Measurements from ENCODE around the gene SEMA5B.
A peak's percentile ranks its signal among the peaks of the same experiment; 100 is the strongest.

SEMA5B gene

GRCh38 chr3:123031051-123031450 is 3.5 kb upstream of the SEMA5B start:
- Histone ChIP-seq H3K4me3 (ENCODE audit: low read depth, low read length) (no peak overlapping the region), H3K36me3 (no peaks in the 10 kb centered on the region), H3K27ac (peak overlapping the region; percentile 12), H3K9me3 (ENCODE audit: severe bottlenecking) (no peaks in the 10 kb centered on the region), H3K27me3 (ENCODE audit: insufficient read depth, low read depth, severe bottlenecking) (no peaks in the 10 kb centered on the region)
- no peak for TF ChIP-seq CTCF (IDR thresholded peaks at IDR 0.05; ENCODE audit: low read depth, low read length)
- no peak for DNase-seq

GRCh38 chr3:123028233-123028828 is 768 bp upstream of the SEMA5B start:
- Histone ChIP-seq H3K36me3 (no peaks in the 10 kb centered on the region), H3K9me3 (ENCODE audit: severe bottlenecking) (no peaks in the 10 kb centered on the region), H3K4me3 (ENCODE audit: low read depth, low read length) (peak overlapping the region; percentile 73), H3K27ac (peak overlapping the region; percentile 71), H3K27me3 (ENCODE audit: insufficient read depth, low read depth, severe bottlenecking) (no peaks in the 10 kb centered on the region)
- DNase-seq = peak; percentile 59
- peak; percentile 40; the same call in 1 of the 2 replicates for TF ChIP-seq CTCF (IDR thresholded peaks at IDR 0.05; ENCODE audit: low read depth, low read length)

- TF ChIP-seq CTCF (IDR thresholded peaks at IDR 0.05; ENCODE audit: low read depth, low read length) = no peak
- DNase-seq = no peak
- Histone ChIP-seq H3K4me3 (ENCODE audit: low read depth, low read length) (no peak overlapping the region), H3K27me3 (ENCODE audit: insufficient read depth, low read depth, severe bottlenecking) (no peaks in the 10 kb centered on the region), H3K27ac (no peak overlapping the region), H3K36me3 (no peaks in the 10 kb centered on the region), H3K9me3 (ENCODE audit: severe bottlenecking) (no peaks in the 10 kb centered on the region)
These were observed 835 bp downstream of the SEMA5B start for GRCh38 chr3:123026565-123027291.

- Histone ChIP-seq H3K9me3 (ENCODE audit: severe bottlenecking) (no peaks in the 10 kb centered on the region), H3K4me3 (ENCODE audit: low read depth, low read length) (no peak overlapping the region), H3K27ac (no peak overlapping the region), H3K36me3 (no peaks in the 10 kb centered on the region), H3K27me3 (ENCODE audit: insufficient read depth, low read depth, severe bottlenecking) (no peaks in the 10 kb centered on the region)
- TF ChIP-seq CTCF (IDR thresholded peaks at IDR 0.05; ENCODE audit: low read depth, low read length) = no peak
- DNase-seq = no peak
These were observed 1.7 kb downstream of the SEMA5B start for GRCh38 chr3:123025642-123026521.

- H3K27me3 ChIP-seq (ENCODE audit: insufficient read depth, low read depth, severe bottlenecking) = no peaks in the 10 kb centered on the region
- no peak overlapping the region for H3K4me3 ChIP-seq (ENCODE audit: low read depth, low read length)
- DNase-seq = no peak
These were observed 3.5 kb downstream of the SEMA5B start for GRCh38 chr3:123024056-123024455.

More at GRCh38 chr3:123024056-123024455, 3.5 kb downstream of the SEMA5B start:
- no peak for TF ChIP-seq CTCF (IDR thresholded peaks at IDR 0.05; ENCODE audit: low read depth, low read length)
- H3K36me3 ChIP-seq = no peaks in the 10 kb centered on the region
- H3K9me3 ChIP-seq (ENCODE audit: severe bottlenecking) = no peaks in the 10 kb centered on the region
- no peak overlapping the region for H3K27ac ChIP-seq
